HFF-Myc (cell line): ENCODE data around the gene HACD2.
"Not testable (repeated sequence)": the region's sequence is repeated elsewhere in the genome, so short reads cannot be mapped to it uniquely, and the experiment has no call there.

Experiments used
- DNase-seq: peaks from one replicate; pipeline ENCODE4 v3.0.0-alpha.2; 2011; ENCODE audit warnings: low read depth; ENCODE audit errors: extremely low read depth
- H3K4me3 ChIP-seq: replicated peaks from 2 replicates; pipeline ENCODE4 v1.5.1; 2011; ENCODE audit warnings: low read depth, mild to moderate bottlenecking, control low read depth, low read length
- TF ChIP-seq, protein P1 (sequence below): IDR thresholded peaks from 2 replicates; pipeline ENCODE4 v1.5.1; 2012; ENCODE audit warnings: mild to moderate bottlenecking, low read depth, low read length, control low read depth; ENCODE audit errors: missing control alignments

The HACD2 gene

GRCh38 chr3:123489400-123490004 lies 95.4 kb downstream of the HACD2 start:
- TF ChIP-seq, protein P1, sequence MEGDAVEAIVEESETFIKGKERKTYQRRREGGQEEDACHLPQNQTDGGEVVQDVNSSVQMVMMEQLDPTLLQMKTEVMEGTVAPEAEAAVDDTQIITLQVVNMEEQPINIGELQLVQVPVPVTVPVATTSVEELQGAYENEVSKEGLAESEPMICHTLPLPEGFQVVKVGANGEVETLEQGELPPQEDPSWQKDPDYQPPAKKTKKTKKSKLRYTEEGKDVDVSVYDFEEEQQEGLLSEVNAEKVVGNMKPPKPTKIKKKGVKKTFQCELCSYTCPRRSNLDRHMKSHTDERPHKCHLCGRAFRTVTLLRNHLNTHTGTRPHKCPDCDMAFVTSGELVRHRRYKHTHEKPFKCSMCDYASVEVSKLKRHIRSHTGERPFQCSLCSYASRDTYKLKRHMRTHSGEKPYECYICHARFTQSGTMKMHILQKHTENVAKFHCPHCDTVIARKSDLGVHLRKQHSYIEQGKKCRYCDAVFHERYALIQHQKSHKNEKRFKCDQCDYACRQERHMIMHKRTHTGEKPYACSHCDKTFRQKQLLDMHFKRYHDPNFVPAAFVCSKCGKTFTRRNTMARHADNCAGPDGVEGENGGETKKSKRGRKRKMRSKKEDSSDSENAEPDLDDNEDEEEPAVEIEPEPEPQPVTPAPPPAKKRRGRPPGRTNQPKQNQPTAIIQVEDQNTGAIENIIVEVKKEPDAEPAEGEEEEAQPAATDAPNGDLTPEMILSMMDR = peak; percentile 93
- DNase-seq = peak; percentile 69
- no peak overlapping the region for H3K4me3 ChIP-seq

GRCh38 chr3:123488645-123489347 lies 96.1 kb downstream of the HACD2 start:
- no peak for DNase-seq
- TF ChIP-seq, protein P1 = no peak
- H3K4me3 ChIP-seq = no peak overlapping the region

GRCh38 chr3:123487063-123487462 lies 97.8 kb downstream of the HACD2 start:
- not testable (repeated sequence) for H3K4me3 ChIP-seq, DNase-seq

DNA sequence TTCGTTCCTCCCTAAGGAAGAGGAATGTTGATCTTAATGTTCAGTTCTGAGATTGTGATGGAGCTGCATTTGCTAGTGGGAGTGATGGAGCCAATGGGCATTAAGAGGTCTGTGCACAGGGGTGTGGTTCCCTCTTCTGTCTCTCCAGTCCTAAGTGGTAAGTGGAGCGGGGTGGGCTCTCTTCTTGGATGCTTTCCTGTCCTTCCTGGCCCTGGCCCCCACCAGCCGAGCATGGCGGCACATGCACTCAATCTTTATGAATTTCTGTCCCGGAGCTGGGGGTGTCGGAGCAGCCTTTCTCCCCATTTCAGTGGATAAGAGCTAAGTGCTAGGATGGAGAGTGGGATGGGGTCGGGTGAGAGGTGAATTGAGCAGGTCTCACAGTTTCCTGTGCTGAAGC lies 98.4 kb downstream of the HACD2 start:
- DNase-seq = no peak
- no peak overlapping the region for H3K4me3 ChIP-seq
- TF ChIP-seq, protein P1 = no peak

DNA sequence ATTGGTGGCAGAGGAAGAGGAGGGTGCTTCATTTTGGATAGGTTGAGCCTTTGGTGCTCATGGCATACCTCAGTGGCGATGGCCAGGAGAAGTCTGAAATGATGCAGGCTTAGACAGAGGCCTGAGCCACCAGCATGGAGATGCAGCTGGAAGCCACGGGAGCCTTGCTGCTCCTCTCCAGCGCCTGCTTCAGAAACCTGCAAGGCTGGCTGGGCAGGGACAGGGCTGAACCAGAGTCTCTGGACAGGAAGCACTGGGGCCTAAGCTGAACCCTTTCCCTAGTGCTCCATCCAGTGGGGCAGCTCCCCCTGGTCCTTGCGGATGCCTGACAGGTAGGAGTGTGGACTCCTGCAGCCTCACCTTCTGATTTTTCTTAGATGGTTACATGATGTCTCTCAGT lies 99.3 kb downstream of the HACD2 start:
- DNase-seq = no peak
- TF ChIP-seq, protein P1 = no peak
- H3K4me3 ChIP-seq = no peak overlapping the region

DNA sequence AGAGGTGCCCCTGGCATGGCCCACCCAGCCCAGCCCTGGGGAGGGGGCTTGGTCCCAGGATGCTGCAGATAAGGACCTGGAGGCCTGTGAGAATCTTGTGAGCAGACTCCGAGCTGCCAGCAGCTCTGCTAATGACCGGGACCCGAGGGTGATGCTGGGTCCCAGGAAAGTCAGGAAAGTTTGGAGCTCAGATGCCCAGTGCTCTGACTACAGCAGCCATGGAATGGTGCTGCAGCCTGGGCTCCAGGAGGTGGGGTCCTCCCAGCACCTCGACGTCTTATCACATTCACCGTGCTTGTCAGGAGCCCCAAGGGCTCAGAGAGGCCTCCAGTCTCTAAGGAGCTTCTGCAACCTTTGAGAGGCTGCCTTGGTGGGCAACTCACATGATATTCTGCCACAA lies 101.7 kb downstream of the HACD2 start:
- DNase-seq = no peak
- TF ChIP-seq, protein P1 = no peak
- no peak overlapping the region for H3K4me3 ChIP-seq

- TF ChIP-seq, protein P1 = no peak
- DNase-seq = no peak
- no peak overlapping the region for H3K4me3 ChIP-seq
Measured at GRCh38 chr3:123481722-123482457, 103.0 kb downstream of the HACD2 start.
